K562 (cell line): ENCODE data around the gene DSC2.

ENCODE experiments used
- ZNF143 ChIP-seq: sonication (generic); formaldehyde crosslinking; IDR thresholded peaks from 2 replicates; pipeline ENCODE4 v1.9.0; 2022; ENCODE audit warnings: mild to moderate bottlenecking, missing genetic modification reagents
- ZNF764 ChIP-seq: fragments of 250-450 bp; sonication (Bioruptor Pico); IDR thresholded peaks from 2 replicates; pipeline ENCODE4 v1.4.0; 2020; ENCODE audit warnings: low read depth, mild to moderate bottlenecking, moderate library complexity

- TF ChIP-seq ZNF764 (CRISPR knock-in tag) (no peak), ZNF143 (no peak)
These were observed 720 bp upstream of the DSC2 start for GRCh38 chr18:31102941-31103340.
